HepG2 (cell line): ENCODE data around the gene GNG7. TPM values are rescaled to one million over a fixed set of nuclear protein-coding genes. Genes with fewer than 3 reads are reported as not detected.

ENCODE experiments used
- ATAC-seq: fragments of 200-7000 bp; cut with Tn5 transposase; 3 replicates; pipeline ENCODE4 v1.9.1; 2020; ENCODE audit warnings: mild to moderate bottlenecking, moderate library complexity
- BruUV-seq: library from RNA; stranded (reverse); fragments of 400-500 nt; replicated peaks from 2 replicates; lab custom pipeline; 2021; lab: Mats Ljungman, UMichigan
- CTCF ChIA-PET: fragments of 300-600 bp; formaldehyde crosslinking; extraction: SDS; loops from one replicate; lab custom pipeline; 2021; ENCODE audit warnings: low total read pairs, inconsistent platforms, low intra/inter-chr PET ratio; lab: Yijun Ruan, JAX
- POLR2A ChIA-PET: fragments of 350-600 bp; sonication (Branson Sonifier 250); formaldehyde crosslinking; loops from one replicate; lab custom pipeline; 2020; ENCODE audit warnings: antibody characterized with exemption, inconsistent platforms; lab: Yijun Ruan, JAX
- DNase-seq: peaks from one replicate; pipeline ENCODE4 v3.0.0-alpha.2; 2015; ENCODE audit warnings: low spot score
- FAIRE-seq: peaks from 3 replicates; lab custom pipeline; 2011; peaks lifted over from hg19 to GRCh38; lab: Jason Lieb, UNC
- H2AFZ ChIP-seq: one replicate; pipeline ENCODE4 v1.6.1; 2011; ENCODE audit warnings: low read length, inconsistent platforms
- H3K27ac ChIP-seq: fragments of 300-600 bp; 3 replicates; pipeline ENCODE4 v1.8.0; 2011; ENCODE audit warnings: mixed run types, mild to moderate bottlenecking, mixed read lengths, low read length, inconsistent platforms; ENCODE audit not compliant: insufficient read depth; ENCODE audit errors: extremely low read length
- H3K27me3 ChIP-seq, 2 experiments: fragments of 200-600 bp in 1 of 2; 2 replicates in 1 of 2; 3 replicates in 1 of 2; pipeline versions ENCODE4 v1.6.0 to v1.8.0; 2011; ENCODE audit warnings: low read length in 2 of 2, mild to moderate bottlenecking in 2 of 2, moderate library complexity in 2 of 2, inconsistent platforms in 1 of 2; ENCODE audit not compliant: insufficient read depth in 2 of 2, control insufficient read depth in 1 of 2
- H3K36me3 ChIP-seq, 2 experiments: fragments of 200-600 bp in 1 of 2; replicated peaks in 1 of 2; 2 replicates in 1 of 2; 3 replicates in 1 of 2; pipeline versions ENCODE4 v1.5.1 to v1.8.0; 2011; ENCODE audit warnings: low read length in 2 of 2, inconsistent platforms in 1 of 2; ENCODE audit not compliant: insufficient read depth in 2 of 2, control insufficient read depth in 1 of 2
- H3K4me1 ChIP-seq: 2 replicates; pipeline ENCODE4 v1.5.1; 2012; ENCODE audit warnings: low read length, inconsistent platforms; ENCODE audit not compliant: insufficient read depth
- H3K4me2 ChIP-seq: 2 replicates; pipeline ENCODE4 v1.6.0; 2011; ENCODE audit warnings: low read depth, low read length, inconsistent platforms
- H3K4me3 ChIP-seq, 3 experiments: fragments of 200-600 bp in 1 of 3; sonication (generic), shearing (Covaris generic) in 1 of 3; replicated peaks in 1 of 3; 2 replicates each; pipeline ENCODE4 v1.5.1; 2011 to 2016; ENCODE audit warnings: low read length in 3 of 3, inconsistent platforms in 2 of 3, low read depth in 2 of 3, mild to moderate bottlenecking in 2 of 3, control low read depth in 1 of 3, mixed read lengths in 1 of 3; ENCODE audit not compliant: insufficient read depth in 1 of 3
- H3K79me2 ChIP-seq: one replicate; pipeline ENCODE4 v1.6.1; 2011; ENCODE audit warnings: low read length, inconsistent platforms; ENCODE audit not compliant: insufficient read depth
- H3K9ac ChIP-seq: 2 replicates; pipeline ENCODE4 v1.6.0; 2011; ENCODE audit warnings: mild to moderate bottlenecking, low read depth, low read length, inconsistent platforms; ENCODE audit not compliant: insufficient read depth
- H3K9me3 ChIP-seq: 2 replicates; pipeline ENCODE4 v1.5.1; 2012; ENCODE audit warnings: mild to moderate bottlenecking, low read length
- H4K20me1 ChIP-seq: 2 replicates; pipeline ENCODE4 v1.6.0; 2011; ENCODE audit warnings: inconsistent platforms, mild to moderate bottlenecking, low read length, moderate library complexity; ENCODE audit not compliant: insufficient read depth
- ATF7 ChIP-seq, 2 experiments: fragments of 450-650 bp in 1 of 2; sonication (generic) in 1 of 2; formaldehyde crosslinking in 1 of 2; IDR thresholded peaks; 2 replicates each; pipeline versions ENCODE4 v1.4.0 to v1.6.1; 2016 to 2020; ENCODE audit warnings: antibody characterized with exemption in 1 of 2, mild to moderate bottlenecking in 1 of 2, missing genetic modification reagents in 1 of 2
- CREB3 ChIP-seq: sonication (generic); formaldehyde crosslinking; IDR thresholded peaks from 2 replicates; pipeline ENCODE4 v1.5.0; 2020; ENCODE audit warnings: missing genetic modification reagents
- DNMT3B ChIP-seq: conservative IDR thresholded peaks from 2 replicates; pipeline ENCODE4 v1.6.1; 2016; ENCODE audit warnings: missing biosample characterization, control low read depth
- KDM2A ChIP-seq: sonication (generic); formaldehyde crosslinking; IDR thresholded peaks from 2 replicates; pipeline ENCODE4 v1.4.0; 2020; ENCODE audit warnings: low read depth, missing genetic modification reagents, borderline replicate concordance
- KDM5B ChIP-seq: sonication (generic); formaldehyde crosslinking; IDR thresholded peaks from 2 replicates; pipeline ENCODE4 v1.4.0; 2020; ENCODE audit warnings: missing genetic modification reagents, mild to moderate bottlenecking, borderline replicate concordance
- KLF16 ChIP-seq, 2 experiments: sonication (generic) in 1 of 2; formaldehyde crosslinking in 1 of 2; IDR thresholded peaks; 2 replicates each; pipeline versions ENCODE4 v1.6.1 to v1.8.0; 2016 to 2023; ENCODE audit warnings: missing genetic modification reagents in 2 of 2, missing compliant biosample characterization in 1 of 2
- MAF1 ChIP-seq: sonication (generic); formaldehyde crosslinking; IDR thresholded peaks from 2 replicates; pipeline ENCODE4 v1.5.0; 2020; ENCODE audit warnings: missing genetic modification reagents, borderline replicate concordance
- MBNL3 ChIP-seq: fragments of 250-450 bp; sonication (Bioruptor Pico); conservative IDR thresholded peaks from 2 replicates; pipeline ENCODE4 v1.8.0; 2022; ENCODE audit warnings: mild to moderate bottlenecking, inconsistent platforms
- MIER3 ChIP-seq: IDR thresholded peaks from 2 replicates; pipeline ENCODE4 v1.6.1; 2016; ENCODE audit warnings: missing compliant biosample characterization, borderline replicate concordance
- SIX1 ChIP-seq: sonication (generic); formaldehyde crosslinking; IDR thresholded peaks from 2 replicates; pipeline ENCODE4 v1.4.0; 2020; ENCODE audit warnings: missing genetic modification reagents, borderline replicate concordance
- SRSF1 ChIP-seq: fragments of 200-400 bp; formaldehyde crosslinking; optimal IDR thresholded peaks from 2 replicates; pipeline ENCODE3; 2017; ENCODE audit warnings: mild to moderate bottlenecking, low read depth, low read length, moderate library complexity
- SUZ12 ChIP-seq: fragments of 150-350 bp; IDR thresholded peaks from 2 replicates; pipeline ENCODE4 v1.6.1; 2014; ENCODE audit warnings: low read depth, low read length
- TCF7 ChIP-seq: sonication (generic); IDR thresholded peaks from 2 replicates; pipeline ENCODE4 v1.6.1; 2016; ENCODE audit warnings: antibody characterized with exemption, low read depth
- ZNF30 ChIP-seq: sonication (generic); formaldehyde crosslinking; IDR thresholded peaks from 2 replicates; pipeline ENCODE4 v1.5.0; 2020; ENCODE audit warnings: mild to moderate bottlenecking, missing genetic modification reagents
- ZNF547 ChIP-seq: sonication (generic); formaldehyde crosslinking; IDR thresholded peaks from 2 replicates; pipeline ENCODE4 v1.5.1; 2020; ENCODE audit warnings: mild to moderate bottlenecking, missing genetic modification reagents
- ZNF746 ChIP-seq: sonication (generic); formaldehyde crosslinking; IDR thresholded peaks from 2 replicates; pipeline ENCODE4 v1.8.0; 2022; ENCODE audit warnings: mild to moderate bottlenecking, missing genetic modification reagents
- ZSCAN30 ChIP-seq: sonication (generic); formaldehyde crosslinking; IDR thresholded peaks from 2 replicates; pipeline ENCODE4 v1.5.0; 2020; ENCODE audit warnings: mild to moderate bottlenecking, missing genetic modification reagents
- ZSCAN31 ChIP-seq: sonication (generic); formaldehyde crosslinking; IDR thresholded peaks from 2 replicates; pipeline ENCODE4 v1.5.0; 2020; ENCODE audit warnings: low read depth, mild to moderate bottlenecking, missing genetic modification reagents
- WGBS: methylation state at CpG from one replicate; pipeline ENCODE4 v1.1.6; 2017; ENCODE audit warnings: low lambda C conversion rate; 5-methylcytosine and 5-hydroxymethylcytosine counted together
- in situ Hi-C: cut with HindIII; loops from 2 replicates; pipeline ENCODE4 v1.10.0; 2017; ENCODE audit warnings: low pct_unique_long_range_greater_than_20kb; ENCODE audit not compliant: extremely low pct_ligation_motif_present
- intact Hi-C: fragments of 100-400 bp; cut with micrococcal nuclease; formaldehyde crosslinking; loops from one replicate; pipeline ENCODE4 v1.10.0; 2022; ENCODE audit not compliant: unreplicated experiment
- polyA plus RNA-seq, 8 experiments: library from polyadenylated mRNA; depleted of rRNA in 3 of 8; stranded (reverse) in 7 of 8; unstranded in 1 of 8; fragments of >200 nt; fragmentation: Illumina TruSeq in 4 of 8; extraction: Trizol in 4 of 8; gene quantifications; 2 replicates each; pipeline versions ENCODE4 v1.2.1 to v1.2.3, GENCODE V29; 2011 to 2016; ENCODE audit warnings: low read depth in 4 of 8, missing spikeins in 1 of 8, mixed read lengths in 1 of 8; ENCODE audit not compliant: insufficient read depth in 1 of 8
- total RNA-seq, 5 experiments: library from RNA; depleted of rRNA; stranded (reverse); fragments of >200 nt; fragmentation: Illumina TruSeq; extraction: Trizol; gene quantifications; 2 replicates each; pipeline ENCODE4 v1.2.3, GENCODE V29; 2016; ENCODE audit warnings: low read depth in 1 of 5
- TF ChIP-seq, protein P1 (sequence below): sonication (generic); formaldehyde crosslinking; conservative IDR thresholded peaks from 2 replicates; pipeline ENCODE4 v1.5.0; 2020; ENCODE audit warnings: missing genetic modification reagents
- TF ChIP-seq, protein P2 (sequence below): sonication (generic); formaldehyde crosslinking; IDR thresholded peaks from 2 replicates; pipeline ENCODE4 v1.9.0; 2022; ENCODE audit warnings: missing genetic modification reagents, mild to moderate bottlenecking, borderline replicate concordance

Gene GNG7
- total and polyA plus RNA-seq, 2 of the 13 experiments (the other 11 are each of a cell fraction or from before 2014, with no cell fraction given) = 1.4 to 3.3 TPM

- BruUV-seq = TSS peak; percentile 95
- no peaks in the 10 kb centered on the region; a peak in 2 of 5 replicates for H3K27me3 ChIP-seq
- no peak for DNase-seq
- CTCF ChIA-PET = no interaction called here
- POLR2A ChIA-PET = interaction anchor here (0.7 to 5.9 kb wide), 59 partner anchors 9 to 601 kb away, joined by 3 to 199 read pairs (median 9); partner anchors contain the start of genes LMNB2, TIMM13, ZNF556 and ZNF57
- H3K27ac ChIP-seq = peak overlapping the region; percentile 56
- peak overlapping the region; percentile 92 to 100 (median 98) for H3K4me3 ChIP-seq
- no peak overlapping the region for H2AFZ ChIP-seq
- H3K9ac ChIP-seq = peak overlapping the region; percentile 91
- intact Hi-C loops (loop anchor here (5.0 kb wide), 2 partner anchors 51 to 66 kb away; no protein-coding TSS in a partner anchor), in situ Hi-C loops (loop anchor here (5.0 kb wide), 2 partner anchors 66 to 136 kb away; no protein-coding TSS in a partner anchor)
- FAIRE-seq = no peak
- WGBS = under 1% methylated on average over 13 of the region's 42 CpGs
- H3K79me2 ChIP-seq = peaks cover 14% of the 10 kb centered on the region
- H3K4me2 ChIP-seq = peak overlapping the region; percentile 81
- ATAC-seq = peak; percentile 17
- H3K4me1 ChIP-seq = peaks cover 33% of the 10 kb centered on the region
- no peaks in the 10 kb centered on the region; a peak in 1 of 5 replicates for H3K36me3 ChIP-seq
- peaks cover 28% of the 10 kb centered on the region; the same call in 1 of the 2 replicates for H4K20me1 ChIP-seq
- H3K9me3 ChIP-seq = no peaks in the 10 kb centered on the region
- no peak for TF ChIP-seq SIX1 (CRISPR knock-in tag)
- TF ChIP-seq ZNF30 (CRISPR knock-in tag) = 0 out of 2 replicates have a peak, but pooled peaks have one; percentile 19
- TF ChIP-seq ZNF547 (CRISPR knock-in tag) = no peak
- TF ChIP-seq ZSCAN30 (CRISPR knock-in tag) = 0 out of 2 replicates have a peak, but pooled peaks have one; percentile 57
- no peak for TF ChIP-seq MAF1 (CRISPR knock-in tag)
- no peak for TF ChIP-seq ATF7 (IDR thresholded peaks at IDR 0.05)
- no peak for TF ChIP-seq ATF7 (CRISPR knock-in tag; IDR thresholded peaks at IDR 0.05)
- no peak for TF ChIP-seq KLF16 (CRISPR knock-in tag; IDR thresholded peaks at IDR 0.05)
- no peak for TF ChIP-seq ZSCAN31
- TF ChIP-seq TCF7 = no peak
- TF ChIP-seq, protein P1, sequence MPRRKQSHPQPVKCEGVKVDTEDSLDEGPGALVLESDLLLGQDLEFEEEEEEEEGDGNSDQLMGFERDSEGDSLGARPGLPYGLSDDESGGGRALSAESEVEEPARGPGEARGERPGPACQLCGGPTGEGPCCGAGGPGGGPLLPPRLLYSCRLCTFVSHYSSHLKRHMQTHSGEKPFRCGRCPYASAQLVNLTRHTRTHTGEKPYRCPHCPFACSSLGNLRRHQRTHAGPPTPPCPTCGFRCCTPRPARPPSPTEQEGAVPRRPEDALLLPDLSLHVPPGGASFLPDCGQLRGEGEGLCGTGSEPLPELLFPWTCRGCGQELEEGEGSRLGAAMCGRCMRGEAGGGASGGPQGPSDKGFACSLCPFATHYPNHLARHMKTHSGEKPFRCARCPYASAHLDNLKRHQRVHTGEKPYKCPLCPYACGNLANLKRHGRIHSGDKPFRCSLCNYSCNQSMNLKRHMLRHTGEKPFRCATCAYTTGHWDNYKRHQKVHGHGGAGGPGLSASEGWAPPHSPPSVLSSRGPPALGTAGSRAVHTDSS (CRISPR knock-in tag) = no peak
- no peak for TF ChIP-seq SUZ12
- no peak for TF ChIP-seq KDM2A (CRISPR knock-in tag)
- TF ChIP-seq KDM5B (CRISPR knock-in tag) = peak; percentile 14; the same call in 1 of the 2 replicates
- TF ChIP-seq DNMT3B = no peak
- TF ChIP-seq, protein P2, sequence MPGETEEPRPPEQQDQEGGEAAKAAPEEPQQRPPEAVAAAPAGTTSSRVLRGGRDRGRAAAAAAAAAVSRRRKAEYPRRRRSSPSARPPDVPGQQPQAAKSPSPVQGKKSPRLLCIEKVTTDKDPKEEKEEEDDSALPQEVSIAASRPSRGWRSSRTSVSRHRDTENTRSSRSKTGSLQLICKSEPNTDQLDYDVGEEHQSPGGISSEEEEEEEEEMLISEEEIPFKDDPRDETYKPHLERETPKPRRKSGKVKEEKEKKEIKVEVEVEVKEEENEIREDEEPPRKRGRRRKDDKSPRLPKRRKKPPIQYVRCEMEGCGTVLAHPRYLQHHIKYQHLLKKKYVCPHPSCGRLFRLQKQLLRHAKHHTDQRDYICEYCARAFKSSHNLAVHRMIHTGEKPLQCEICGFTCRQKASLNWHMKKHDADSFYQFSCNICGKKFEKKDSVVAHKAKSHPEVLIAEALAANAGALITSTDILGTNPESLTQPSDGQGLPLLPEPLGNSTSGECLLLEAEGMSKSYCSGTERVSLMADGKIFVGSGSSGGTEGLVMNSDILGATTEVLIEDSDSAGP (CRISPR knock-in tag) = 0 out of 2 replicates have a peak, but pooled peaks have one; percentile 60
- TF ChIP-seq MBNL3 = no peak
- no peak for TF ChIP-seq CREB3
- peak; percentile 28 for TF ChIP-seq SRSF1
- no peak for TF ChIP-seq MIER3 (CRISPR knock-in tag)
- TF ChIP-seq ZNF746 (CRISPR knock-in tag) = no peak
Observed at GRCh38 chr19:2476451-2477140, 225.9 kb downstream of the GNG7 start.
